Activated T-helper 1 cell treated with anti-CD3 and anti-CD28 coated beads, Interleukin-2, amount 50 U/mL, for 16 hours (primary cell): ENCODE measurements around the gene PDGFRB.

Source experiments
- DNase-seq, 2 donors: peaks; one replicate each; pipeline ENCODE4 v3.0.0-alpha.2; 2020; ENCODE audit warnings: low read depth in 1 of 2, low spot score in 1 of 2

PDGFRB gene

DNA sequence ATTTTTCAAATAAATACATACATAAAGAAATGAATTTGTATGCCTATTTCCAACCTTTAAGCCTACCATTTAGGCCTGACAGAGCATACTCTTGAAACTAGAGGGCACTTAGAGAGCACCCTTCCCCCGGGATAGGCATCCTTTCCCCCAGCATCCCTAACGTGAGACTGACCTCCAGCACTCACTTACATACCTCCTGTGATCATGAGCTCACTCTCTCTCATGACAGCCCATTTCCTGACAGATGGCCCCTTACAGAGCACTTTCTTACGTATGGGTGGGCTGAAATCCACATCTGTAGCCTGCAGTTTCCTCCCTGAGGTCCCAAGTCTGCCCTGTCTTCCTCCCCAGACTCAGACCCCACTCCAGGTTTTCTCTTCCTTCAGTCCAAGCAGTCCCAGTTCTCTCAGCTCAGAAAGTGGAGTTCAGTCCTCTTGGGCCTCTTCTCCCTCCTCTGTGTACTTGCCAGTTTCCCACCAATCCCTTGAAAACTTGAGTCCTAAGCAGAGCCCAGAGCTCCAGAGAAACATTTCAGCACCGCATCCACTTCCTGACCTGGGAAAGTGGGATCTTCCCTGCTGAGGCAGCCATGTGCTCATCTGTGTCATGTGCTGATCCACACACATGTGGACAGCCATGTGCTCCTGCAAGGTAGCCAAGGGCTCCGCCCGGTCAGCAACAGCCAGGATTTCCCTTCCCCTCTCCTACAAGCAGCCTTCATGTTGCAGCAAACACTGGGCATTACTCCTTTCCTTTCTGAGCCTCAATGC is 8.8 kb upstream of the PDGFRB start:
- DNase-seq = no peak

DNA sequence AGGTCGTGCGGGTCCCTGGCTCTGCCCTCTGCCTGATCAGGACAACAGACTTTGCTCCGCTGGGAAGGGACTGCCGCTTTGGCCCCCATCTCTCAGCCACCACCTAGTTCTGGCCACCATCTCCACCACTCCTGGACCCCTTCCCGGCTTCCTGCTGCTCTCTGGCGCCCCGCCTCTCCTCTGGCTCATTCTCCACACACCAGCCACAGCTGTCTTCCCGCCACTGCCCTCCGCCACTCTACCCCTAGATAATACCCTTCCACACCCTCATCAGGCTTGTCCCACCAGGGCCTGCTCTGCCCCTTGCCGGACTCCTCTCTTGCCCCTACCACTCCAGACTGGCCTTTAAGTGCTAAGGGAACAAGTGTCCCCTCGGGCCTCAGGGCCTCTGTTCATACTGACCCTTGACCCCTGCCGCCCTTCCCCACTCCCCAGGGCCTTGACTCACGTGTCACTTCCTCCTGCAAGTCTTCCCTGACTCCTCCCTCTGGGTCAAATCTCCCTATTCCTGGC is 8.0 kb upstream of the PDGFRB start:
- DNase-seq = no peak

- DNase-seq = no peak
Observed at GRCh38 chr5:150163035-150163434, 7.4 kb upstream of the PDGFRB start.

- DNase-seq = no peak
Observed at GRCh38 chr5:150162142-150162513, 6.5 kb upstream of the PDGFRB start.

DNA sequence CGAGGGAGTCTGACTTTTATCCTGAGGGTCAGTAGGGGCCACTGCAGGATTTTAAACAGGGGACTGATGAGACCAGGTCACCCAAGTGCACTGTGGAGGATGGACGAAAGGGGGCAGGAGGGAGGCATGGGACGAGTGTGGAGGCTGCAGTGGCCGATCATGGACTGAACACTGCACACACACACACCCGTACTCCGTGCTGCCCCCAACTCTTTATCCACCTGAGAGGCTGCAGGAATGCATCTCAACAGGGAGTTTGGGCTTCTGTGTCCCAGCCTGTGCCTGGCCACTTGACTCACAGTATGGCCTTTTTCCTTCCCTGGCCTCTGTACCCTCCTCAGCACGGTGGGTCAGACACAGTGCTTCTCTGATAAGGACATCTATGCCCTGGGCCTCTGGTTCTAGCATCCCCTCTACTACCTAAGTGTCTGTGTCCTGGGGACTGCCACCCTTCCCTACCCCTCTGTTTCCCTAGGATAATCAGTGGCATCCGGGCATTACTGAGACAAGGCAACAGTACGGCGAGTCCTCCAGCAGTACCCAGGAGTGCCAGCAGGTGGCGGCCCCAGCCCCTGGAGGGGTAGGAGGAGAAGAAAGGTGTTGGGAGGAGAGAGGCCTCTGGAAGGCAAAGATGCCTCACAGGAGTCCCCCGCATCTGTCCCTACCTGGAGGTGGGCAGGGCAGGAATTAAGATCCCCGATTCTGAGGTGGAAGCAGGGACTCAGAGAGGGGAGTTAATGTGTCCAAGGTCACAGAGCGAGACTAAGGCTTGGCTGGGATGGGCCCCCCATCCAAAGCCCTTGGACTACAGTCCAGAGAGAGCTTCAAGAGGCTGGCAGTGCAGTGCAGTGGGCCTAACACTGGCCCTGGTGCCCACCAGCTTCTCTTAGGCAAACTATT is 5.8 kb upstream of the PDGFRB start:
- peak; percentile 47 to 57 for DNase-seq

GRCh38 chr5:150160448-150161081 is 4.9 kb upstream of the PDGFRB start:
- DNase-seq = no peak

- no peak for DNase-seq
Observed at GRCh38 chr5:150159741-150160179, 4.1 kb upstream of the PDGFRB start.

DNA sequence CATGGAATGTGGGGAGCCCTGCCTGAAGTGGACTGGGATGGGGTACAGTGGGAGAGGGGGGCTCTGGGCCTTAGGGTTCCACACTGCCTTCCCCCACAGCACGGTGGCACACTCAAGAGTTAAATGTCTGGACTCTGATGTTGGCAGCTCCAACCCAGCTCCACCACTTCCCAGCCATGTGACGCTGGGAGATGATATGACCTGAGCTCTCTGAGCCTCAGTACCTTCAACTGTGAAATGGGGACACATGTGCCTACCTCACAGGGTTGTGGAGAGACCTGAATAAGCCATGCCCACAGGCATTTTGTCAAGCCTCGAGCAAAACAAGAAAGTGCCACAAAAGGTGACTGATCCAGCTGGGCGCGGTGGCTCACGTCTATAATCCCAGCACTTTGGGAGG is 3.4 kb upstream of the PDGFRB start:
- DNase-seq = no peak

- DNase-seq = no peak
Observed at GRCh38 chr5:150158170-150158949, 2.7 kb upstream of the PDGFRB start.

DNA sequence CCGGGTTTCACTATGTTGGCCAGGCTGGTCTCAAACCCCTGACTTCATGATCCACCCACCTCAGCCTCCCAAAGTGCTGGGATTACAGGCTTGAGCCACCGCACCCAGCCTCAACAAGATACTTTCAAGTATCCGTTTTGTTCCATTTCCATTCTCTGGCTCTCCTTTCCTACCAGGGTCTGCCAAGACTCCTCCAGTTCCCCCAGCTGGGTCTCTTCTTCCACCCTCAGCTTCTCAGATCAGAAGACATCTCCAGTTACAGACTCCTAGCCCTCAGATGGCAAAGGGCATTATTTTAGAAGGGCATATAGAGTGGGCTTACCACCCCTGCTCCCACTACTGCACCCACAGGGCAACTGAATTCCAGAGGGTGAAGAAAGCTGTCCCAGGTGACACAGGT is 1.5 kb upstream of the PDGFRB start:
- no peak for DNase-seq

DNA sequence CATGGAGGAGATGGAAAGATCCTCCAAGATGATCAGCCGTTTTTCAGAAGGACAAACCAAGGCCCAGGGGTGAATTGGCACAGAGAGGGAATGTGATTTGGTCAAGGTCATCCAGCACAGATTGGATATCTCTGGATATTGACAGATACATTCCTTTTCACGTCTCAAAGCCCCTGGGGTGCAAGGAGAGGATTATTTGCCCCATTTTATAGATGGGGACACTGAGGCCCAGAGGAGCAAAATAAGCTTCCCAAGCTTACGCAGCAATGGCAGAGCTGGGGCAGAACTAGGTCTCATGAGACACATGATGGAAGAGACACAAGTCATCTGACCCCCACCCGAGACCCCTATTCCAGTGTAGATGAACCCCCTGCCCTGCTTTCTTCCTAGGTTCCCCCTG is 895 bp upstream of the PDGFRB start:
- DNase-seq = no peak

DNA sequence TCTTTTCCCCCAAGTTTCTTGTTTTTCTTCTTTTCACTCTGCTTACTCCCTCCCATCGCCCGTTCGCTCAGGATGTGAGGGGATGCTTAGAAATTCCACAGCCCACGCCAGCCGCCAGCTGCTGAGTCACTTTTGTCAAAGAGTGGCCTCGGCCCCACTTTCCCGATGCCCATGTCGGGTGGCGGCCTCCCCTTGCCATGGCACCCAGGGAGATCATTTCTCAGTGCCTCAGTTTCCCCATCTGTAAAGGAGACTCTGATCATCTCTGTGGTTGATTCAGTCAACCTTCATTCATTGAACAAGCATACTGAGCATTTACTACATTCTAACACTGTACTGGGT is 353 bp upstream of the PDGFRB start:
- DNase-seq = no peak

- DNase-seq = no peak
Observed at GRCh38 chr5:150154618-150155128, 972 bp downstream of the PDGFRB start.

DNA sequence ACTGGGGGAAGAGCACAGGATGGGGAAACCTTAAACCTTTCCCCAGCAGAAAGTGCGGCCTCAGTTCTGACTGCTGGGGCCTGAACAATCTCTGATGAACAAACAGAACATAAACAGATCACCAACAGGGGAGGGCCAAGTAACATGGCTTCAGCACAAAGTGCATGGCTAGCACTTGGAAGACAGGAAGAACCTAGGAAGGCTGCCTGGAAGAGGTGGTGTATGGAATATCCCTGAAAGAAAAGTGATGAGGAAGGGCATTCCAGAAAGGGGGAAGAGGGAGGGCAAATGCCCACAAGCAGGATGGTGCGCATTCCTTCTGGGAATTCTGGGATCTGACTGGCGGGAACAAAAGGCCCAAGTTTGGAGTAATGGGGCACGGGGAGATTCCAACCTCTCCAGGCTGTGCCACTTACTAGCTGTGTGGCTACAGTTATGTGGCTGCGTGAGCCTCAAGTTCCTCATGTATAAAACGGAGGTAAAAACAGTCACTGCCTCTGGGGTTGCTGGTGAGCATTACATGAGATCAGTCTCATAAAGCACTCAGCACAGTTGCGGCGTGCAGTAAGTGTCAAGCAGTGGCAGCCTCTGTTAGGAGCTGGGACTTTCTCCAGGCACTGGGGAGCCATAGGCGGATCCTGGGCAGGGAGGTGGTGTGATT is 1.6 kb downstream of the PDGFRB start:
- DNase-seq = no peak

DNA sequence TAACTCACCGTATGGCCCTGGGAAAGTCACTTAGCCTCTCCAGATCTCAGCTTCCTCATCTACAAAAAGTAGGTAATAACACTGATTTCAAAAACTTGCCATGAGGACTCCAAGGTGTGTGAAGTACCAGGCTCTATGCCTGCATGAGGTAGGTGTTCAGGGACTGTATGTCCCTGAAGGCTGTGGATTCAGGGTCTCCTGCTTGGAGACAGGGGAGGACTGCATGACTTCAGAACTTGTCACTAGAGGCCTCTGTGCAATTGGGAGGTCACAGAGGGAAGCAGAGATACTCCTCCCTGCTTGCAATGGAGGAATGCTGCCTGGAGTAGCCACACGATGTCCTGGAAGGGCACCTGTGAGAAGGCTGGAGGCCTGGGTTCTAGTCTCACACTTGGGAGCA is 2.2 kb downstream of the PDGFRB start:
- no peak for DNase-seq

- DNase-seq = no peak
Observed at GRCh38 chr5:150152636-150153462, 2.8 kb downstream of the PDGFRB start.

DNA sequence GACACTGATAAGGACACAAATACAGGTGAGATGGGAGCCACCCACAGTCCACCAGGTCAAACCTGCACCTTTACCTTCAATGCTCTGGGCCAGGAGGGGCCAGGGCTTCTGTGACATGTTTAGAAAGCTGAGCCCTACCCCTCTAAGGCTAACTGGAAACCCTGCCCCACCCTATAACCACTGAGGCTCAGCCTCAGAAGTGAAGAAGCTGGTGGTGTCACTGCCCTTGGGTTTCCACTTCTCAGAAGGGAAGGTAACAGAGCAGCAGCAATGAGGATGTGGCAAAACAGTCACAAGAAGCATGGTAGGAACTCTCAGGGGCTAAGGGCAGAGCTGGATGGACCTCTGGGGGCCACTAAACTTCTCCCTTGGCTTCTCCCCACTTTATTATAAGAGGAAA is 6.0 kb downstream of the PDGFRB start:
- no peak for DNase-seq

DNA sequence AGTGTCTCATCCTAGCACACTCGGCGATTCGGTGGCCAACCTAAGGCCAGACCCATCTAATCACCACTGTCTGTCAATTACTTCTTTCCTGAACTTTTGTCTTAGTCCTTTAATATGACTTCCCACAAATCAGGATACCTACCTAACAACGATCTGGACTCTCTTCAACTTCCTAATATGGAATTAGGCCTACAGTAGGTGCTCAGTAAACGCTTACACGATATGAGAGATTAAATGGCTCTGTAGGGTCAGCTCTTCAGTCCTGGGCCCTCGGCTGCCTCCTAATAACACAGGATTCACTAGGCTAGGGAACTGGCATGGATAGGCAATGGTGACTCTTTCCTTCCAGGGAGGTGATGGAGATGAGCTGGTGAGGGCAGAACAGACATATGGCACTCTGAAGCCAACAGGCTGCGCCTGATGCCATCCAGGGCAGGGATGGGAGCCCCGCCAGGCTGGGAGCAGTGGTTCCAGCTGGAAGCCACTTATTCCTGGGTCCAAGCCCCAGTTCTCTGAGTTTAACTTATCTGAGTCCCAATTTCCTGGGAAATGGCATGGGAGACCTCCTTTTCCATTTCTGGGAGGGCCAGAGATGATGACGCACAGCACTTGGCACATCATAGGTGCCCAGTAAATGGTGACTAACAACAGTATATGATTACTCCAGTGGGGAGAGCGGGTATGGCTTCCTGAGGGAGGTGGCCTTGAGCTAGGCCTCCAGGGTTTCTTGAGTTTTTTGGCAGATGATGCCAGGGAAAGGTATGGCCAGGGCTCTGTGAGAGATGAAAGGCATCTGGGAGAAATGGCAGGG is 7.3 kb downstream of the PDGFRB start:
- DNase-seq = no peak

- no peak for DNase-seq
Observed at GRCh38 chr5:150147670-150148069, 8.0 kb downstream of the PDGFRB start.
